Measurements from ENCODE around the gene IL19. TPM values are rescaled to one million over a fixed set of nuclear protein-coding genes. Genes with fewer than 3 reads are reported as not detected.
A peak's percentile ranks its signal among the peaks of the same experiment; 100 is the strongest.

Gene IL19
- total and polyA plus RNA-seq, 5 donors from 2014 or later, result not detected

DNA sequence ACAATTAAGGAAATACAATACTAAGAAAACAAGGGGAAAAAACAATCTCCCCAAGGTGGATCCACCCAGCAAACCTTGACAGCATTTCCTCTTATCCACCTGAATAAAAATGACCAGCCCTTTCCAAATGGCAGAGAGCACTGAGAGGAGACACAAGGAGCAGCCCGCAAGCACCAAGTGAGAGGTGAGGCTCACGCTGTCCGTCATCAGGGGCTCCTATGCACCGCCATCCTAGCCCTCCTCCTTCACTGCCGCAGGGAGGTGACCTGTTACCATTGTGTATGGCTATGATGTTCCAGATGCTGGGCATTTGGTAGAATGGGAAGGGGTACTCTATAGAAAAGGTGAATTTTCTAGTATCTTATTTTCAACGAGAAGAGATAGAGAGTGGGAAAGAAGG, 63.6 kb downstream of the IL19 start:
- no peak overlapping the region for H3K27ac Mint-ChIP-seq
- H3K9me3 ChIP-seq (ENCODE audit: control insufficient read depth in 2 of 2, low read length in 2 of 2), result no peaks in the 10 kb centered on the region
- H3K9me3 Mint-ChIP-seq, result peaks cover 0 to 2% (median 0%) of the 10 kb centered on the region in 7 donors
- H3K36me3 Mint-ChIP-seq, result no peaks in the 10 kb centered on the region
- peaks cover 10% of the 10 kb centered on the region for H3K4me1 ChIP-seq (ENCODE audit: control insufficient read depth, insufficient read depth, low read length, poor library complexity, severe bottlenecking)
- peaks cover 39% of the 10 kb centered on the region for H3K27me3 Mint-ChIP-seq
- DNase-seq (no peak), ATAC-seq (ENCODE audit: low read depth in 2 of 2) (no peak)
- peaks cover 7 to 35% (median 13%) of the 10 kb centered on the region in 4 donors for H3K4me1 Mint-ChIP-seq
- H3K36me3 ChIP-seq (ENCODE audit: control insufficient read depth, insufficient read depth, low read length), result no peaks in the 10 kb centered on the region
- H3K27ac ChIP-seq (ENCODE audit: insufficient read depth, low read length, poor library complexity, severe bottlenecking), result no peak overlapping the region
- H3K4me3 ChIP-seq (ENCODE audit: low read depth, low read length), result no peak overlapping the region
- peaks cover 10% of the 10 kb centered on the region for H3K27me3 ChIP-seq (ENCODE audit: control insufficient read depth, insufficient read depth, low read length)
- H3K4me3 Mint-ChIP-seq, result no peak overlapping the region

- no peak overlapping the region for H3K4me3 ChIP-seq (ENCODE audit: low read depth, low read length)
- Mint-ChIP-seq H3K4me1 (peaks cover 4 to 30% (median 8%) of the 10 kb centered on the region in 4 donors), H3K27me3 (peaks cover 39% of the 10 kb centered on the region), H3K27ac (peak overlapping the region in 1 of 3 donors; percentile 22), H3K4me3 (no peak overlapping the region), H3K9me3 (peaks cover 0 to 2% (median 0%) of the 10 kb centered on the region in 7 donors), H3K36me3 (no peaks in the 10 kb centered on the region)
- no peaks in the 10 kb centered on the region for H3K9me3 ChIP-seq (ENCODE audit: control insufficient read depth in 2 of 2, low read length in 2 of 2)
- peaks cover 5% of the 10 kb centered on the region for H3K4me1 ChIP-seq (ENCODE audit: control insufficient read depth, insufficient read depth, low read length, poor library complexity, severe bottlenecking)
- no peak for DNase-seq
- H3K27me3 ChIP-seq (ENCODE audit: control insufficient read depth, insufficient read depth, low read length), result peaks cover 10% of the 10 kb centered on the region
- H3K36me3 ChIP-seq (ENCODE audit: control insufficient read depth, insufficient read depth, low read length), result no peaks in the 10 kb centered on the region
- ATAC-seq (ENCODE audit: low read depth in 2 of 2), result no peak
- H3K27ac ChIP-seq (ENCODE audit: insufficient read depth, low read length, poor library complexity, severe bottlenecking), result no peak overlapping the region
Observed at GRCh38 chr1:206834711-206835110, 64.1 kb downstream of the IL19 start.

DNA sequence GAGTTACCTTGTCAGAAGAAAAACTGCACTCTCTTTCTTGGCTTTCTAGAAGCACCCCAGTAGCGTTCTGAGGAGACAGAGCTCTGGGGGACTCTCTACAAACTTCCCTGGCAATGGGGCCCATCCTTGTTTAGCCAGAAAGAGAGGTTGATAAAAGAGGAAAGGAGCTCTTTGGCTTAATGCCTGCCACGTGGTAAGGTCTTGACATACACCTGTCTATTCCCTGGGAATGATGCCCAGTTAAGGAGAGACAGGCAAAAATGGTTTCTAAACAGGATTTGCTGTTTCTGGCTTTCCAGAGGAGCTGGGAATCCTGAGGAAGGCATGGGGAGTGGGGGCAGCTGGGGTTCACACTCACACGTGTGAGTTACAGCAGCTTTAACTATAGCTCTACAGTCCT, 64.6 kb downstream of the IL19 start:
- H3K36me3 Mint-ChIP-seq, result no peaks in the 10 kb centered on the region
- H3K27ac ChIP-seq (ENCODE audit: insufficient read depth, low read length, poor library complexity, severe bottlenecking), result no peak overlapping the region
- H3K4me1 ChIP-seq (ENCODE audit: control insufficient read depth, insufficient read depth, low read length, poor library complexity, severe bottlenecking), result peaks cover under 1% of the 10 kb centered on the region
- H3K9me3 Mint-ChIP-seq, result peaks cover 0 to 2% (median 0%) of the 10 kb centered on the region in 7 donors
- no peak overlapping the region for H3K4me3 ChIP-seq (ENCODE audit: low read depth, low read length)
- peaks cover 0 to 25% (median 6%) of the 10 kb centered on the region in 4 donors for H3K4me1 Mint-ChIP-seq
- DNase-seq, result no peak
- H3K36me3 ChIP-seq (ENCODE audit: control insufficient read depth, insufficient read depth, low read length), result no peaks in the 10 kb centered on the region
- peaks cover 10% of the 10 kb centered on the region for H3K27me3 ChIP-seq (ENCODE audit: control insufficient read depth, insufficient read depth, low read length)
- H3K27ac Mint-ChIP-seq, result no peak overlapping the region
- no peak overlapping the region for H3K4me3 Mint-ChIP-seq
- no peaks in the 10 kb centered on the region for H3K9me3 ChIP-seq (ENCODE audit: control insufficient read depth in 2 of 2, low read length in 2 of 2)
- H3K27me3 Mint-ChIP-seq, result peaks cover 35% of the 10 kb centered on the region
- no peak for ATAC-seq (ENCODE audit: low read depth in 2 of 2)

- peaks cover 10% of the 10 kb centered on the region for H3K27me3 ChIP-seq (ENCODE audit: control insufficient read depth, insufficient read depth, low read length)
- no peaks in the 10 kb centered on the region for H3K4me1 ChIP-seq (ENCODE audit: control insufficient read depth, insufficient read depth, low read length, poor library complexity, severe bottlenecking)
- H3K27ac Mint-ChIP-seq, result no peak overlapping the region
Observed at GRCh38 chr1:206836111-206836510, 65.5 kb downstream of the IL19 start.

GRCh38 chr1:206839006-206839560, 68.5 kb downstream of the IL19 start:
- Histone ChIP-seq H3K9me3 (ENCODE audit: control insufficient read depth in 2 of 2, low read length in 2 of 2) (no peaks in the 10 kb centered on the region), H3K4me3 (ENCODE audit: low read depth, low read length) (no peak overlapping the region), H3K4me1 (ENCODE audit: control insufficient read depth, insufficient read depth, low read length, poor library complexity, severe bottlenecking) (no peaks in the 10 kb centered on the region), H3K27ac (ENCODE audit: insufficient read depth, low read length, poor library complexity, severe bottlenecking) (no peak overlapping the region), H3K36me3 (ENCODE audit: control insufficient read depth, insufficient read depth, low read length) (no peaks in the 10 kb centered on the region), H3K27me3 (ENCODE audit: control insufficient read depth, insufficient read depth, low read length) (peaks cover 10% of the 10 kb centered on the region)
- Mint-ChIP-seq H3K9me3 (peaks cover 0 to 2% (median 0%) of the 10 kb centered on the region in 7 donors), H3K4me1 (peaks cover 0 to 3% (median 0%) of the 10 kb centered on the region in 4 donors), H3K36me3 (no peaks in the 10 kb centered on the region), H3K27me3 (peaks cover 24% of the 10 kb centered on the region), H3K4me3 (no peak overlapping the region), H3K27ac (no peak overlapping the region)
- DNase-seq, result no peak
- ATAC-seq (ENCODE audit: low read depth in 2 of 2), result no peak

More at GRCh38 chr1:206836111-206836510, 65.5 kb downstream of the IL19 start:
- Mint-ChIP-seq H3K4me3 (no peak overlapping the region), H3K9me3 (peaks cover 0 to 2% (median 0%) of the 10 kb centered on the region in 7 donors), H3K36me3 (no peaks in the 10 kb centered on the region), H3K4me1 (peaks cover 0 to 19% (median 5%) of the 10 kb centered on the region in 4 donors), H3K27me3 (peaks cover 35% of the 10 kb centered on the region)
- ATAC-seq (ENCODE audit: low read depth in 2 of 2), result no peak
- Histone ChIP-seq H3K9me3 (ENCODE audit: control insufficient read depth in 2 of 2, low read length in 2 of 2) (no peaks in the 10 kb centered on the region), H3K4me3 (ENCODE audit: low read depth, low read length) (no peak overlapping the region), H3K36me3 (ENCODE audit: control insufficient read depth, insufficient read depth, low read length) (no peaks in the 10 kb centered on the region), H3K27ac (ENCODE audit: insufficient read depth, low read length, poor library complexity, severe bottlenecking) (no peak overlapping the region)
- DNase-seq, result no peak

- no peak for ATAC-seq (ENCODE audit: low read depth in 2 of 2)
- no peak overlapping the region for H3K27ac Mint-ChIP-seq
Observed at GRCh38 chr1:206839857-206840256, 69.3 kb downstream of the IL19 start.

DNA sequence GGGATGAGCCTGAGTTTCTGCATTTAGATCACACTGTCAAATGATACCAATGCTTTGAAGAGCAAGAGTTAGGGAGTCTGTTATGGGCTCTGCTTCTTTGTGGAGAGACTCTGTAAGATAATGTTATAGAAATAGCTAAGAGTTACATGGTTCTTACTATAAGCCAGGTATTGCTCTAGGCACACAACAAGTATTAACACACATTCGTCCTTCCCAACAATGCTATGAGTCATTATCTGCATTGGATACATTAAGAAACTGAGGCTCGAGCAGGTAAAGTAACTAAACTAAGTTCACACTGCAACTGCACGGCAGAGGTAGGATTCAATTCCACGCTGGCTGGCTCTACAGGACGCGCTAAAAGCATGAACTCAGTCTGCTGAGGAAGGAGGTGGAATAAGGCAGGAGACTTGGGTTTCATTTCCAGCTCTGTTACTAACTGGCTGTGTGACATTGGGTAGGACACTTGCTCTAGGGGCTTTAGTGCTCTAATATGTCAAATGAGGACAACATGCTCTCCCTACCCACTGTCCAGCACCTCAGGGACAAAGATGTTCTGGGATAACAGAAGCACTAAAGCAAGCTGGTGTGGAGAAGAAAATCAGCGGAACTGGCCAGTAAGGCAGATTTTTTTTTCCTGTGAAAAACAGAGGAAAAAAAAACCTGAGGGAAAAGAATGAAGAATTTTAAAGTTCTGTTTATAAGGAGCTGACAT, 71.2 kb downstream of the IL19 start:
- Histone ChIP-seq H3K36me3 (ENCODE audit: control insufficient read depth, insufficient read depth, low read length) (no peaks in the 10 kb centered on the region), H3K27ac (ENCODE audit: insufficient read depth, low read length, poor library complexity, severe bottlenecking) (no peak overlapping the region), H3K27me3 (ENCODE audit: control insufficient read depth, insufficient read depth, low read length) (peaks cover 3% of the 10 kb centered on the region), H3K4me1 (ENCODE audit: control insufficient read depth, insufficient read depth, low read length, poor library complexity, severe bottlenecking) (no peaks in the 10 kb centered on the region), H3K4me3 (ENCODE audit: low read depth, low read length) (no peak overlapping the region), H3K9me3 (ENCODE audit: control insufficient read depth in 2 of 2, low read length in 2 of 2) (no peaks in the 10 kb centered on the region)
- no peaks in the 10 kb centered on the region for H3K9me3 Mint-ChIP-seq
- peaks cover 0 to 3% (median 0%) of the 10 kb centered on the region in 4 donors for H3K4me1 Mint-ChIP-seq
- no peak overlapping the region for H3K27ac Mint-ChIP-seq
- H3K36me3 Mint-ChIP-seq, result no peaks in the 10 kb centered on the region
- ATAC-seq (ENCODE audit: low read depth in 2 of 2) (no peak), DNase-seq (no peak)
- peaks cover 11% of the 10 kb centered on the region for H3K27me3 Mint-ChIP-seq
- no peak overlapping the region for H3K4me3 Mint-ChIP-seq

More at GRCh38 chr1:206839857-206840256, 69.3 kb downstream of the IL19 start:
- H3K9me3 ChIP-seq (ENCODE audit: control insufficient read depth in 2 of 2, low read length in 2 of 2), result no peaks in the 10 kb centered on the region
- Mint-ChIP-seq H3K9me3 (peaks cover 0 to 2% (median 0%) of the 10 kb centered on the region in 7 donors), H3K36me3 (no peaks in the 10 kb centered on the region), H3K27me3 (peaks cover 17% of the 10 kb centered on the region), H3K4me3 (no peak overlapping the region), H3K4me1 (peaks cover 0 to 3% (median 0%) of the 10 kb centered on the region in 4 donors)
- no peak for DNase-seq
- no peaks in the 10 kb centered on the region for H3K36me3 ChIP-seq (ENCODE audit: control insufficient read depth, insufficient read depth, low read length)
- H3K27ac ChIP-seq (ENCODE audit: insufficient read depth, low read length, poor library complexity, severe bottlenecking), result no peak overlapping the region
- no peak overlapping the region for H3K4me3 ChIP-seq (ENCODE audit: low read depth, low read length)
- H3K4me1 ChIP-seq (ENCODE audit: control insufficient read depth, insufficient read depth, low read length, poor library complexity, severe bottlenecking), result no peaks in the 10 kb centered on the region
- peaks cover 7% of the 10 kb centered on the region for H3K27me3 ChIP-seq (ENCODE audit: control insufficient read depth, insufficient read depth, low read length)
